CD14-positive monocyte (primary cell): Measurements from ENCODE around the gene KHSRP. TPM values are rescaled to one million over a fixed set of nuclear protein-coding genes. Genes with fewer than 3 reads are reported as not detected.

Source experiments
- DNase-seq, 3 donors: peaks; one replicate each; pipeline ENCODE4 v3.0.0-alpha.2; 2011 to 2022
- H2AFZ ChIP-seq: 2 replicates; pipeline ENCODE4 v1.6.0; 2012; ENCODE audit warnings: mild to moderate bottlenecking, low read depth, low read length, inconsistent platforms; ENCODE audit not compliant: insufficient read depth, poor library complexity, severe bottlenecking
- H3K27ac ChIP-seq, 2 donors: 1 replicate in 1 of 2; 2 replicates in 1 of 2; pipeline ENCODE4 v1.5.1; 2012 to 2013; ENCODE audit warnings: low read length in 2 of 2, control low read depth in 1 of 2, inconsistent platforms in 1 of 2, low read depth in 1 of 2, mild to moderate bottlenecking in 1 of 2
- H3K27me3 ChIP-seq, 2 donors: one replicate each; pipeline versions ENCODE4 v1.6.0 to v1.6.1; 2011 to 2013; ENCODE audit warnings: low read length in 2 of 2; ENCODE audit not compliant: control insufficient read depth in 2 of 2, insufficient read depth in 2 of 2
- H3K36me3 ChIP-seq, 2 donors: replicated peaks in 1 of 2; 1 replicate in 1 of 2; 2 replicates in 1 of 2; pipeline versions ENCODE4 v1.5.1 to v1.6.1; 2012 to 2013; ENCODE audit warnings: low read length in 2 of 2, control low read depth in 1 of 2, inconsistent platforms in 1 of 2, mild to moderate bottlenecking in 1 of 2; ENCODE audit not compliant: insufficient read depth in 2 of 2, control insufficient read depth in 1 of 2
- H3K4me1 ChIP-seq, 2 donors: 1 replicate in 1 of 2; 2 replicates in 1 of 2; pipeline versions ENCODE4 v1.5.1 to v1.6.1; 2012 to 2013; ENCODE audit warnings: low read length in 2 of 2, control low read depth in 1 of 2, inconsistent platforms in 1 of 2, mild to moderate bottlenecking in 1 of 2, moderate library complexity in 1 of 2; ENCODE audit not compliant: insufficient read depth in 2 of 2, control insufficient read depth in 1 of 2
- H3K4me2 ChIP-seq: replicated peaks from 2 replicates; pipeline ENCODE3; 2012; ENCODE audit warnings: low read length, moderate library complexity, mild to moderate bottlenecking; ENCODE audit not compliant: poor library complexity, severe bottlenecking; ENCODE audit errors: extremely low read depth
- H3K4me3 ChIP-seq, 3 experiments: fragments of 200-600 bp in 1 of 3; sonication (generic) in 1 of 3; replicated peaks in 1 of 3; 1 replicate in 2 of 3; 2 replicates in 1 of 3; pipeline ENCODE4 v1.5.1; 2011 to 2013; ENCODE audit warnings: low read length in 3 of 3, mild to moderate bottlenecking in 3 of 3, control low read depth in 2 of 3, low read depth in 2 of 3, inconsistent platforms in 1 of 3, moderate library complexity in 1 of 3
- H3K79me2 ChIP-seq: 2 replicates; pipeline ENCODE4 v1.6.0; 2012; ENCODE audit warnings: mild to moderate bottlenecking, control low read depth, inconsistent platforms, low read length, moderate library complexity; ENCODE audit not compliant: insufficient read depth
- H3K9ac ChIP-seq: 2 replicates; pipeline ENCODE4 v1.6.0; 2017; ENCODE audit warnings: low read length, mild to moderate bottlenecking; ENCODE audit not compliant: insufficient read depth, poor library complexity, severe bottlenecking
- H3K9me3 ChIP-seq, 2 donors: replicated peaks in 1 of 2; 1 replicate in 1 of 2; 2 replicates in 1 of 2; pipeline versions ENCODE4 v1.5.1 to v1.6.1; 2012 to 2013; ENCODE audit warnings: low read length in 2 of 2, control low read depth in 1 of 2; ENCODE audit not compliant: control insufficient read depth in 1 of 2, insufficient read depth in 1 of 2
- H4K20me1 ChIP-seq: 2 replicates; pipeline ENCODE4 v1.6.0; 2012; ENCODE audit warnings: mild to moderate bottlenecking, low read length, control low read depth, moderate library complexity; ENCODE audit not compliant: insufficient read depth
- H3K27ac Mint-ChIP-seq, 7 donors: one replicate each; pipeline ENCODE4 v1.8.0; 2020; ENCODE audit warnings: mild to moderate bottlenecking in 7 of 7, mixed read lengths in 7 of 7, moderate library complexity in 6 of 7, inconsistent platforms in 2 of 7
- H3K27me3 Mint-ChIP-seq, 3 donors: one replicate each; pipeline ENCODE4 v1.8.0; 2021 to 2022; ENCODE audit warnings: low read depth in 3 of 3, mild to moderate bottlenecking in 3 of 3, mixed read lengths in 3 of 3, moderate library complexity in 3 of 3, inconsistent platforms in 1 of 3
- H3K36me3 Mint-ChIP-seq, 2 donors: one replicate each; pipeline ENCODE4 v1.8.0; 2020; ENCODE audit warnings: mixed read lengths in 2 of 2, inconsistent platforms in 1 of 2, mild to moderate bottlenecking in 1 of 2
- H3K4me1 Mint-ChIP-seq: one replicate; pipeline ENCODE4 v1.8.0; 2020; ENCODE audit warnings: mild to moderate bottlenecking, mixed read lengths
- H3K4me3 Mint-ChIP-seq, 2 donors: one replicate each; pipeline ENCODE4 v1.8.0; 2020; ENCODE audit warnings: mild to moderate bottlenecking in 2 of 2, mixed read lengths in 2 of 2, moderate library complexity in 1 of 2
- H3K9me3 Mint-ChIP-seq, 7 donors: one replicate each; pipeline ENCODE4 v1.8.0; 2020 to 2022; ENCODE audit warnings: mixed read lengths in 7 of 7, mild to moderate bottlenecking in 6 of 7, moderate library complexity in 6 of 7, inconsistent platforms in 2 of 7
- CTCF ChIP-seq: fragments of 200-600 bp; IDR thresholded peaks from one replicate; pipeline ENCODE4 v1.8.0; 2022; ENCODE audit warnings: antibody characterized with exemption, mild to moderate bottlenecking
- WGBS: methylation state at CpG from one replicate; pipeline ENCODE4 v1.1.5; 2013; ENCODE audit warnings: missing lambda C conversion rate; ENCODE audit not compliant: insufficient coverage; 5-methylcytosine and 5-hydroxymethylcytosine counted together
- intact Hi-C, 2 donors: fragments of 100-400 bp; cut with micrococcal nuclease; formaldehyde crosslinking; loops; one replicate each; pipeline versions ENCODE4 v1.15.0 to v1.15.1; 2023
- polyA plus RNA-seq, 3 donors: library from polyadenylated mRNA; depleted of rRNA in 1 of 3; unstranded in 2 of 3; stranded (reverse) in 1 of 3; fragments of 300-500 nt in 2 of 3; fragments of >200 nt in 1 of 3; fragmentation: Illumina TruSeq in 2 of 3; gene quantifications; 1 replicate in 2 of 3; 2 replicates in 1 of 3; pipeline ENCODE4 v1.2.3, GENCODE V29; 2012 to 2021

KHSRP gene
- polyA plus RNA-seq, 3 donors: 8.6 to 63.3 (median 9.1) TPM

GRCh38 chr19:6453951-6454565, 29.4 kb upstream of the KHSRP start:
- intact Hi-C loops: no loop called here
- no peak for DNase-seq
- Histone ChIP-seq H3K79me2 (no peaks in the 10 kb centered on the region), H3K9me3 (peaks cover 13 to 21% of the 10 kb centered on the region in 2 donors), H4K20me1 (no peaks in the 10 kb centered on the region), H3K4me3 (no peak overlapping the region), H3K36me3 (no peaks in the 10 kb centered on the region), H3K9ac (no peak overlapping the region), H3K4me1 (peaks cover 0 to 1% of the 10 kb centered on the region in 2 donors), H3K4me2 (no peak overlapping the region), H3K27ac (no peak overlapping the region), H2AFZ (no peak overlapping the region), H3K27me3 (peaks cover 0 to 8% of the 10 kb centered on the region in 2 donors)
- peak overlapping the region in 1 of 7 donors; percentile 31 for H3K27ac Mint-ChIP-seq
- WGBS: 100% methylated on average over 4 of the region's 11 CpGs
- H3K4me3 Mint-ChIP-seq: no peak overlapping the region
- peaks cover 5 to 18% (median 13%) of the 10 kb centered on the region in 3 donors for H3K27me3 Mint-ChIP-seq
- peaks cover 0 to 4% of the 10 kb centered on the region in 2 donors for H3K36me3 Mint-ChIP-seq
- peaks cover 8 to 36% (median 30%) of the 10 kb centered on the region in 7 donors for H3K9me3 Mint-ChIP-seq
- peaks cover 6% of the 10 kb centered on the region for H3K4me1 Mint-ChIP-seq
- no peak for TF ChIP-seq CTCF

- H3K27ac Mint-ChIP-seq: no peak overlapping the region
- intact Hi-C loops: no loop called here
- Histone ChIP-seq H3K27ac (no peak overlapping the region), H2AFZ (no peak overlapping the region), H3K4me3 (no peak overlapping the region), H3K36me3 (no peaks in the 10 kb centered on the region), H3K27me3 (peaks cover 0 to 2% of the 10 kb centered on the region in 2 donors), H3K4me2 (no peak overlapping the region), H3K9ac (no peak overlapping the region), H3K9me3 (peaks cover 13 to 21% of the 10 kb centered on the region in 2 donors), H3K79me2 (no peaks in the 10 kb centered on the region), H4K20me1 (no peaks in the 10 kb centered on the region), H3K4me1 (no peaks in the 10 kb centered on the region)
- H3K4me3 Mint-ChIP-seq: no peak overlapping the region
- no peak for TF ChIP-seq CTCF
- WGBS: no CpG with 5 or more reads among the region's 2 CpGs
- H3K36me3 Mint-ChIP-seq: no peaks in the 10 kb centered on the region
- peaks cover 8 to 34% (median 30%) of the 10 kb centered on the region in 7 donors for H3K9me3 Mint-ChIP-seq
- no peak for DNase-seq
- no peaks in the 10 kb centered on the region for H3K4me1 Mint-ChIP-seq
- peaks cover 3 to 8% (median 4%) of the 10 kb centered on the region in 3 donors for H3K27me3 Mint-ChIP-seq
Observed at GRCh38 chr19:6452899-6453298, 28.3 kb upstream of the KHSRP start.
